Measurements from ENCODE around the gene ITGA11.
"Not testable (repeated sequence)": the region's sequence is repeated elsewhere in the genome, so short reads cannot be mapped to it uniquely, and the experiment has no call there.

The ITGA11 gene

DNA sequence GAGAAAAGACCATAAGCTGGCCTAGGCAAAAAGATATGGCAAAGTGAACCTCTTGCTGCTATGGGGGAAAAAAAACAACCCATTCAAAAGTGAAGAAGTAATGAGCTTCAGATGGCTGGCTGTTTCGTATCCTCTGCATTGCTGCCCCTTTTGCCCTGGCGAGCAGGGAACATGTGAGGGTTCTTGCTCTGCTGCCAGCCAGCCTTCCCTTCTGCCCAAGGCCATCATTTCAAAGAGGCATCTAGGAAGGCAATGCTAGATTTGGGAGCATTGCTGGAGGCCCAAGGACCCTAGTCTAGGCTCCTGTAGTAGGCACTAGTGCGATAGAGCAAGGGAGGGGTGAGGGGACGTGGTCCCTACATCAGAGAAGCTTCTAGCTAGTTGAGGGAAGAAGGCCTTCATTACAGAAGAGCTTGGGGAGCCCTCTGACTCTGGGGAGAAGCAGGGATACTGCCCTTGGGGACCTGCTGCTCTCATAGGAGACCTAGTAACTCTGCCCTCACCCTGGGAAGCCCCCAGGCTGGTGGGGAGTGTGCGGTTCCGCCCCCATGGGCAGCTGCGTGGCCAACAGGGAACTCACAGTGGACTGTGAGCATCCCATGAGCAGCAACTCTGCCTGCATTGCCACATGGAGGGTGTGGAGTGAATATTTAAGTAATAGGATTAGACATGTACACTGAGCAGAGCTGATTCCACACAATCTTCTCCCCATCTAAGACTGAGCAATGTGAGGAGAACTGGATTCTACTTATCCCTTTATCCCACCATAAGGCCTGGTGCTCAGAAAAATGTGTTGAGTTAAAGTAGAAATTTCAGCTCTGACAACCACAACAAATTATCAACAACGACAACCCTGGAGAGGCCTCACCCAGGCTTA lies 21.3 kb downstream of the ITGA11 start:
- DNase-seq = no peak

DNA sequence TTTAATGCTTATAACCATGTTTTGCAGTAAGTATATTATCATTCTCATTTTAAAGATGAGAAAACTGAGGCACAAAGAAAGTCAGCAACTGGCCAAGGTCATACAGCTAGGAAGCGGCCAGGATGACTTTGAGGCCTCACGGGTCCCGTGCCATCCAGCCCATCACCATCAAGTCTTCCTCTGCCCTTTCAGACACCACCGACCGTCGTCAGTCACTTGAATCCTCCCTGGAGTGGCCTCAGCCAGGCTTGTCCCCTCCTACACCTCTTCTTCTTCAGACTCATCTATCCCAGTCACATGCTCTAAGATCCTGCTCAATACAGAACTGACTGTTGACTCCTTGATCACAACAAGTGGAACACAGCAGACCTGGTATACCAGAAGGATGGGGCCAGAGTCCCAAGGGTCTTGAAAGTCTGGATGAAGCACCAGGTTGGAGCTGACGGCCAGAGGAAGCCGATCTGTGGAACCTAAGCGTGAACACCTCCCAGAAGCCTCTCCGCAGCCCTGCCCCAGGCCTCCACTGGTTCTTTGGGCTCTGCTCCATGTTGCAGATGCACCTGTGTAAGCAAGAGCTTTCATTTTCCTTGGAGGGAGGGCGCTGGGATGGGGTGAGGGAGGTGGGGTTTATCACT lies 22.1 kb downstream of the ITGA11 start:
- DNase-seq = no peak

DNA sequence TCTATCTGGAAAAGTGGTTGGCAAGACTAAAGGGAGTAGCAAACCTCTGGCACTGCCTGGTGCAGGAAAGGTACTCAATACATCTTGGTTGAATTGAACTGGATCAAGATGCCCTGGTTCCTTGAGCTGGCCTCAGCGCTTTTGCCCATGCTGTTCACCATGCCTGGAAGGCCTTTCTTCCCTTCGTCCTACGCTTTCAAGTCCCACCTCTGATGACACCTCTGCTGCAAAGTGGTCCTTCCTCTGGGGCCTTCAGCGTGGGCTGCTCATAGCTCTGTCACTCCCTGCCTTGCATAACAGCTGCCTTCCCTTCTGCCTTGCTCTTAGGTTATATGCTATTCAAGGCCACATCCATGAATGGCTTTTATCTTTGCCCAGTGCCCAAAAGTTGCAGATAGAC lies 23.0 kb downstream of the ITGA11 start:
- no peak for DNase-seq

DNA sequence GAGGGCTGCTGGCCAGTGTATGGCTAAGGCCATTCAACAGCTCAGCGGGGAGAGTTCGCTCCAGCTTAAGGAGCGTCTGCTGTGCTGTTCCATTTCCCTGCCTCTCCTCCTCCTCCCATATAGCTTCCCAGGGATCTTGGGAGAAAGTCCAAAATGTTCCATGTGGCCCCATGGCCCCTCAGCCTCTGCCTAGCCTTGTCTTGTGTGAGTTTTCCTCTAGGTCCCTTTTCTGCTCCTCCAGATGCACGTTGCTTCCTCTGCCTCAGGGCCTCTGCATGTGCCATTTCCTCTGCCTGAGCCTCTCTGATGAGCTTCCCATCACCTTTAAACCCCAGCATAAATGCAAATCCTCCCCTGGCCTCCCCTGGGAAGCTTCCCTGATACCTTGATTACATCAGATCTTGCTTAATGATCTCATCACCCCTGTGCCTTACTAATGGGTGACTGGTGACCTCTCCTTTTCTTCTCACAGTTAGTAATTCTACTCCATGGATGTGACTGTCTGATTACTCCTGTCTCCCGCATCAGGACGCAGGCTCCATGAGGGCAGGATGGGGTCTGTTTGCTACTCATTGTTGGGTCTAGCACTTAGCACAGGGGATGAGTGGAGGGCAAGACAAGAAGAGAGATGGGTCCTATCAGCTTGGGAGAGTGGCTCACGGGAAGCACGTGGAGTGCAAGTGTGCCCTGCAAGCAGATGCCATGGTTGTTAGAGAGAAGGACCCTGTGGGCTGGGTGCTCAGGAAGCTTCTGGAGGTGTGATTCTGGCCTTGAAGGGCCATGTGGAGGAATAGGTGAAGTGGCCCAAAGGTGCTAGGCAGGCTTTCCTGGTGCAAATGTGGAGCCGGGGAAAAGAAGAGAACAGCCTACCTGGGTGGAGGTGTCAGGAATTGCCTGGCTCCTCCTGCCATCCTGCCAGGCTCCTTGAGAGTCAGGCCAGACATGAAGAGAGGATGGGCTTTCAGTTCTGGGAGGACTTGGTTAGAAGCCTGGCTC lies 23.8 kb downstream of the ITGA11 start:
- DNase-seq = no peak

DNA sequence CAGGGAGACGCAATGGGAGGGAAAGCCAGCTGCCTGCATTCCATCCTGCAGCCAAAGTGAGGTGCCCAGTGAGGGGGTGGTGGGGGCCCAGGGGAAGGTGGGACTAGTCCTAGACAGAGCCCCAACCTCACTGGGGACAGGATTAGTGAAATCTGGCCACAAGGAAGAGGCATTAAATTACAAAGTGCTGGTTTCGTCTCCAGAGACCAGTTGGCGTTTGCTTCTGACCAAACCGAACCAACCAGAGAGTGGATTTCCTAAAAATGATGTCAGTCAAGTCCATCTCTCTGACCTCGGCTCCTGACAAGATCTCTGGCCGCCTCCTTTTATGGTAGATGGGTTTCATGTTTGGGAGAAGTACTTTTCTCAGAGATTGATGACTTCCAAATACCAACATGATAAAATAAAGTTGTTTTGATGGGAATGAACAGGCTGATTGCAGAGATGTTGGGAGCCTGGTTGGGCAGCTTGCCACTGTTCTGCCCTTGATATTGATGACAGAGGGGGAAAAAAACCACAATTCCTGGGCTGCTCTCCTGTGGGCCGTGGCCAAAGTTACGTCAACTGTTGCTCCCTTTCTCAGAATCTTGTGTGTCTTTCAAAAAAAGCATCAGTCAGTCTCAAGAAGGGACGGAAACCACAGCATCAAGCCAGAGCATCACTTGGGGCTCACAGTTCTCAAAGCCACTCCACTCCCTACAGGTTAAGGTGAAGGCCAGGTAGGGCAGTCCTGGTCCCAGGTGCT lies 24.6 kb downstream of the ITGA11 start:
- DNase-seq = no peak

DNA sequence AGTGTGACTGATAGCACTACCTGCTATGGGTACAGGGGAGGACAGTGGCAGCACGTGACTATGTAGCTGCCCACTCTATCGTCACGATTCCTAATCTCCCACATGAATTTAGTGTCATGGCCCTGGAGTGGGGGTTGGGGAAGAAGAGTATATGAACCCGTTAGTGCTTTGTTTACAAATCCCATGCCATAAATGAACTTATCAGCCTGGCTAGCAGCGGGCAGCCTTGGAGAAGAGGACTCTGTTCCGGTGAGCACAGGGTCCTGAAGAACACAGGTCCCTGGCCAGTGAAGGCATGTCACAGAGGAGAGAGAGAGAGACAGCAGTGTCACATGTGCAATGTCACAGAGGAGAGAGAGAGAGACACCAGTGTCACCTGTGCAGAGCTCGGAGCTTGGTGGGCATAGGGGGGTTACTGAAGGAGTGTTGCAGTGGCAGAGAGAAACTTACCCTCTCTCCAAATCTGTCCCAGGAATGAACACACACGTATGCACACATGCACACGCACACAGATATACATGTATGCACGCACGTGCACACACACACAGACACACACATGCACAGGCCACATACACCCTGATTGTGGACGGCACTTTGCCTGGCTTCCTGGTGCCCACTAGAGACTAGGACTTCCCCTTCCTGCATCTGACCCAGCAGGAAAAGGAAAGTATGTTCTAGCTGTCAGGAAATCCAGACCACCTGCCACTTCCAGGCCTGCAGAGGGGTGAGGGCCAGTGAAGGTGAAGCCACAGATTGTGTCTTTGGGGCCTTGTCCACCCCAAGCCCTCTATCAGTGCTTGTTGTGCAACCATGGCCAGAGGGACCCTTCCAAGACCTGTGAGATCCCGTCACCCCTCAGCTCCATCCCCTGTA lies 26.3 kb downstream of the ITGA11 start:
- no peak for DNase-seq

DNA sequence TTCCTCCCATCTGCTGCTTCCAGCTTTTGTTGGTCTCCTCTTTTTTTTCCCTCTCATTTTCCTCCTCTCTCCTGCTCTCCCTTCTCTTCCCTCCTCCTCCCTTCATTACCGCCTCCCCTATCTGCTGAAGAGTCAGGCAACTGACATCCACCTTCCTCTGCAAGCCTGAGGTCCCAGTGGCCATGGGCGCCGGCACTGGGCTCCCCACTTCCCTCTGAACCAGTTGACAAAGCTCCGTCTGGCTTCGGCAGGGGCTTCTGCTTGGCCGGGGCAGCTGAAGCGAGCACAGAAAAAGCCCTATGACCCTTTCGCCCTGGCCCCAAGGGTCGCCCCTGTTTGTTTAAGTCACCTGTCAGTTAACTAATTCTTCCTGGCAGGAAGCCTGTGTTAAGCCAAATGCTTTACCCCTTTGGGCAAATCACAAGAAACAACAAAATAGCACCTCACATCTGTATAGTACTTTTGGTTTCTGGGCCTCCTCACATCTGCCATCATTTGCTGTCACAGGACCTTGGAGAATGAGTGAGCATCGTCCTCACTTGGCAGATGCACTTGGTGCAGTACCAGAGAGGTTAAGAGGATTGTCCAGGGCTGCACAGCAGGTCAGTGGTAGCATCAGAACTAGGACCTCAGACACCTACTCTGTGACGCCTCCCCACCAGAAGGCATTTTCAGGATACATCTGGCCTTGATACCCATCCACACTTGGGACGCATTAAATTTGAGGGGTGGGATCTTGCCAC lies 27.7 kb downstream of the ITGA11 start:
- no peak for DNase-seq

DNA sequence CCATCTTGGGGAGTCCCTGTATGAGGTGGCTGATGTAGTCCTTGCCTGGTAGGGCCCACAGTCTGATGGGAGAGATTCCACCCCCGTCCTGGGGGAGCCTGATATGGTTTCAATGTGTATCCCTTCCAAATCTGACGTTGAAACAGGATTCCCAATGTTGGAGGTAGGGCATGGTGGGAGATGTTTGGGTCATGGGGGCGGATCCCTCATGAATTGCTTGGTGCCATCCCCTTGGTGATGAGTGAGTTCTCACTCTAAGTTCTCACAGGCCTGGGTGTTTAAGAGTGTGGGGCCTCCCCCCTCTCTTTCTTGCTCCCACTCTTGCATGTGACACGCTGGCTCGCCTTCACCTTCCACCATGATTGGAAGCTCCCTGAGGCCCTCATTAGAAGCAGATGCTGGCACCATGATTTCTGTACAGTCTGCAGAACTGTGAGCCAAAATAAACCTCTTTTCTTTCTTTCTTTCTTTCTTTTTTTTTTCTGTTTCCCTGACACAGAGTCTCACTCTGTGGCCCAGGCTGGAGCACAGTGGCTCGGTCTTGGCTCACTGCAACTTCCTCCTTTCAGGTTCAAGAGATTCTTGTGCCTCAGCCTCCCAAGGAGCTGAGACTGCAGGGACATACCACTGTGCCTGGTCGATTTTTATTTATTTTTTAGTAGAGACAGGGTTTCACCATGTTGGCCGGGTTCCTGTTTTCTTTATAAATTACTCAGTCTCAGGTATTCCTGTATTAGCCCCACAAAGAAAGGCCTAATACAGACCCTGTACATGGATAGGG lies 28.6 kb downstream of the ITGA11 start:
- DNase-seq = no peak

DNA sequence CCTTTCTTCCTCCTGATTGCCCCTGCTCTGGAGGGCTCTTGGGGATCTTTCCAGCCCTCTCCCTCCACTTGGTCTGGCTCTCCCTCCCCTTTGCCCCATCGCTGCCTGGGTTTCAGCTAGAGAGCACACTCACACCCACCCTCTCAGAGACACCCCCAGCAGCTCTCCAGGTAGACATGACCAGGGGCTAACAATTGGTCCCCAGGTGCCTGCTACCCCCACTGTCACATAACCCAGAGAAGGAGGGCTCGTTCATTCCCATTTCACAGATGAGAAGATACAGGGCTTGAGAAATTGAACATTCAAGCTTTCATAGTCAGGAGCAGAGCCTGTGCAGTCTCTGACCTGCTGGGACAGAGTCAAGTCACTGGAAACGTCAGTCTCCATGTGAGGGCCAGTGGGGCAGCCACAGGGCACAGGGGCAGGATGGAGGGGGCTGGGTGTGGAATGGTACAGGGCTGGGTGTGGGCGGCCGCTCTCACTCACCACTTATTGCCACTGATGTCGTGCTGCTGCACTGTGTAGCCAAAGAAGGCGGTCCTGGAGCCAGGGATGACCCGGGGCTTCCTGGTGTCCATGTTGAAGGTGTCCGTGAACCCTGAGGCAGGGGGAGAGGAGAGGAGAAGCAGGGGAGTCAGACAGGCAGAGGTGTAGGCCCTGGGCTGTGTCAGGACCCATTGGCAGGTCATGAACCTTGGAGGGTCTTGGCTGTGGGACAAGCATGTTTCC lies 29.4 kb downstream of the ITGA11 start:
- no peak for DNase-seq

DNA sequence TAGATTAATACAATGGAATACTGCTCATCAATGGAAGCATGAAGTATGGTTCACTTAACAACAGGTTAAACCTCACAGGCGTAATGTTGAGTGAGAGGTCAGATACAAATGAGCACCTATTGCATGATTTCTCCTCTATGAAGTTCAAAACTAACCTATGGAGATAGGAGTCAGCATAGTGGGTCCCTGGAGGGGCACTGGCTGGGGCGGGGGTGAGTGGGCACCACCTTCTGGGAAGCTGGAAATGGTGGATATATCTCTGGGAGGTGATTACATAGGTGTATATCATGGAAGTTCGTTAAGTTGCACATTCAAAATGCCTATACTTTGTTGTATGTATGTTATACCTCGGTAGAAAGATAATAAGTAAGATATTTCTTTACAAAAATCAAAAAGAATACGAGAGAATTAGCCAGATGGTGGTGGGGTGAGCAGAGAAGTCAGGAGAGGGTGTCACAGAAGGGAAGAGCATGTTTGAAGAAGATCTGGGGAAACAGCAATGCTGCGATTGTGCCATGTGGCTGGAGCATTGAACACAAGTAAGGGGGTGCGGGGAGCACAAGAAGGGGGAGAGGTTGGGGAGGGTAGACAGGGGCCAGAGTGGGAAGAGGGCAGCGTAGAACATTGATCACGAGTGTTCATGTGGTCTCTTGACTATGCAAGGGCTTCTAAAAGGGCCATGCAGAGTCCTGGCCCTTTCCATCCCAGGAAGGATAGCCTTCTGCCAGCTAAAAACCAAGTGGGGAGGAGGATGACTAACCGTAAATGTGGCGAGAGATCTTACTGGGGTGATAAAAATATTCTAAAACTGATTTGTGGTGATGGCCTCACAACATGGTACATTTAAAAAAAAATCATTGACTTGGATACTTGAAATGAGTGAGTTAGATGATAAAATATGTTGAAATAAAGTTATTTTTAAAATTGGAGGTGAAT lies 30.2 kb downstream of the ITGA11 start:
- DNase-seq = no peak

DNA sequence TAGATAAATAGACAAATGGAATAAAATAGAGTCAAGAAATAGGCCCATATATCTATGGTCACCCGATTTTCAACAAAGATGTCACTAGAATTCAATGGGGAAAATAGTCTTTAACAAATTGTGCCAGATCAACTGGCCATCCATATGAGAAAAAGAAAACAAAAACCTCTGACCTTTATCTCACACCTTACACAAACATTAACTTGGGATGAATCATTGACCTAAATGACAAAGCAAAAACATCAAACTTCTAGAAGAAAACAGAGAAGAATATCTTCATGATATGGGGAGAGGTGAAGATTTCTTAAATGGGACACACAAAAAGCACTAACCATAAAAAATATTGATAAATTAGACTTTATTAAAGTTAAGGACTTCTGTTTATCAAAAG lies 31.9 kb downstream of the ITGA11 start:
- no peak for DNase-seq

DNA sequence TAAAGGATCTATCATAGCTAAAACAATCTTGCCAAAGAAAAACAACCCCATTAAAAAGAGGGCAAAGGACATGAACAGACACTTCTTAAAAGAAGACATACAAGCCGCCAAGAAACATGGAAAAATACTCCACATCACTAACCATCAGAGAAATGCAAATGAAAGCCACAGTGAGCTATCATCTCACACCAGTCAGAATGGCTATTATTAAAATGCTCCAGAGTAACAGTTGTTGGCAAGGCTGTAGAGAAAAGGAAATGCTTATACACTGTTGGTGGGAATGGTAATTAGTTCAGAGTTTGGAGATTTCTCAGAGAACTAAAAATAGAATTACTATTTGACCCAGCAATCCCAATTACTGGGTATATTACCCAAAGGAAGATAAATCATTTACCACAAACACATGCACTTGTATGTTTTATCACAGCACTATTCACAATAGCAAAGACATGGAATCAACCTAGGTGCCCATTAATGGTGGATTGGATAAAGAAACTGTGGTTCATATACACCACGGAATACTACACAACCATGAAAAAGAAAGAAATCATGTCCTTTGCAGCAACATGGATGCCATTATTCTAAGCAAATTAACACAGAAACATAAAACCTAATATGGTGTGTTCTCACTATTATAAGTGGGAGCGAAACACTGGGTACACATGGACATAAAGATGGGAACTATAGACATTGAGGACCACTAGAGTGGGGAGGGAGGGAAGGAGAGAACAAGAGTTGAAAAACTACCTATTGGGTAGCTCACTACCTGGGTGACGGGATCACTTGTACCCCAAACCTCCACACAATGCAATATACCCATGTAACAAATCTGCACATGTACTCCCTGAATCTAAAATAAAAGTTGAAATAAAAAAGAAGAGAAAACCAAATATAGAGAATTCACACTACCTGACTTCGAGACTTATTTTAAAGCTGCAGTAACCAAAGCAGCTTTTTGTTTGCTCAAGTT lies 32.6 kb downstream of the ITGA11 start:
- DNase-seq = no peak

DNA sequence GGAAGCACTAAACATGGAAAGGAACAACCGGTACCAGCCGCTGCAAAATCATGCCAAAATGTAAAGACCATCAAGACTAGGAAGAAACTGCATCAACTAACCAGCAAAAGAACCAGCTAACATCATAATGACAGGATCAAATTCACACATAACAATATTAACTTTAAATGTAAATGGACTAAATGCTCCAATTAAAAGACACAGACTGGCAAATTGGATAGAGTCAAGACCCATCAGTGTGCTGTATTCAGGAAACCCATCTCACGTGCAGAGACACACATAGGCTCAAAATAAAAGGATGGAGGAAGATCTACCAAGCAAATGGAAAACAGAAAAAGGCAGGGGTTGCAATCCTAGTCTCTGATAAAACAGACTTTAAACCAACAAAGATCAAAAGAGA lies 34.0 kb downstream of the ITGA11 start:
- not testable (repeated sequence) for DNase-seq

DNA sequence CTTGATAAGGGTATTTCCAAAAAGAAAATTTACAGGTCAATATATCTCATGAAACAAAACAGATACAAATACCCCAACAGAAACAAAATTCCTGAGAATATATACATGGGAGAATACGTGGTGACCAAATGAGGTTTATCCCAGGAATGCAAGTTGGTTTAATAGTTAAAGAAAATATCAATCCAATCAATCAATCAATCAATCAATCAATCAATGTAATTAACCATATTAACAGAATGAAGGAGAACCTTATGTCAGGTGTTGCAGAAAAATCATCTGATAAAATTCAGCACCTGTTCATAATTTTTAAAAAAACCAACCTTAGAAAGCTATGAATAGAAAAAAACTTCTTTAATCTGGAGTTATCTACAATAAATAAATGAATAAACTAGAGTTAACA lies 35.9 kb downstream of the ITGA11 start:
- DNase-seq = no peak

DNA sequence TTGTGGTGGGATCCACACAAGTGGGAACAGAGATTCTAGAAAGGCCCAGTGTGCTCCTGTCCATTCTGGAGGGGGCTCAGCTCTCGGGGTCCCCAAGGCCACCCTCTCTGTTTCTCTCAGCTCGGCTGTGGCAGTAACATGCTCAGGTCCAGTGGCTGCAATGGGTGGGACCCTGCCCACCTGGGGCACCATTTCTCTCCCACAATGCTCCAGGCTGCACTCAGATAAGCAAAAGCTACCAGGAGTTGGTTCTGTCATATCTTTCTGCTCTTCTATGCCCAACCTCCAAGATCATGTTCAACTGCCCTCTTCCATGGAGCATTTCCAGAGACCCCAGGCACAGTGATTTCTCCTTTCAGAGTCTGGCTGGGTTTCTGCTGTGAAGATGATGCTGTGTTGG lies 40.8 kb downstream of the ITGA11 start:
- no peak for DNase-seq

DNA sequence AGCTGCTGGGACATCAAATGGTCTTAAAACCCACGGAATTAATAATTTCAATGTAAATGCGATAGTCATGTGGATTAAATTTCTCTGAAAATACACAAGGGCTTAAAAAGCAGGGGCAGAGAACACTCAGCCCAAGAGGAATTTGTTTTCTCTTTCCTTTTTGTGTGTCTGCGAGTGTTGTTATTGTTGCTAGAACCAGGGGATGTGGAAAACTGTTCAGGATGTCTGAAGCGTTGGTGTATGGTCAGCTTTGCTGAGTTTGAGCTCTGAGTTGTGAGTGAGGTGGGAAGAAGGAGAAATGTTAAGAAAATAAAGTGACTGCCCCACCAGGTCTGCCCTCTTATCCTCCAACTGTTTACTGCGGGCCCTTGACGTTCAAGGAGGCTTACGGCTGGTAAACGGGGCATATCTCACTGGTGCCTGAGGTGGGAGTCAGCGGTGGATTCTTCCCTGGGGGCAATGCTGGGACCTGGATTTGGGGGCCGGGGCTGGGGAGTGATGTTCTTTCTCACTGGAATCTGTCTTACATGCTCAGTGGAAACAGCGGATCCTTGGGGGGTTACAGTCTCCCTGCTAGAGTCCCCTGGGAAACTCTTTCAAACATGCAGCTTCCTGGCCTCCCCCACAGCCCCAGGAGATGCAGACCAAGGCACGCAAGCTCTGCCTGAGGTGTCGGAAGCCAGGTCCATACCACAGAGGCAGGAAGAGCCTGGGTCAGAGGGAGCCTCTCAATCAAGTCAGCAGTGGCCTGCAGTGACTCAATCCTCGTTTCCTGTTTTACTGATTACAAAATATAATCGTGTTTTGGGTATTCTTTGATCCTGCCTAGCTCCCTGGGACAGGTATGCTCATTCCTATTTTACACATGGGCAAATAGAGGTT lies 41.8 kb downstream of the ITGA11 start:
- peak in 1 of 2 experiments; percentile 40 for DNase-seq

Measured in SW 1271 (cell line).